Natural killer cell (primary cell): ENCODE results near the gene CHRNB2. TPM values are rescaled to one million over a fixed set of nuclear protein-coding genes. Genes with fewer than 3 reads are reported as not detected.

ENCODE experiments used
- ATAC-seq, 3 donors: fragments of 150-1000 bp in 2 of 3; fragments of 200-7000 bp in 1 of 3; cut with Tn5 transposase; 1 replicate in 1 of 3; 2 replicates in 2 of 3; pipeline ENCODE4 v1.10.0; 2021; ENCODE audit warnings: mild to moderate bottlenecking in 2 of 3, moderate library complexity in 2 of 3
- DNase-seq, 2 donors: peaks; one replicate each; pipeline versions ENCODE4 v3.0.0 to v3.0.0-alpha.2; 2013 to 2021; ENCODE audit warnings: mixed read lengths in 1 of 2
- H3K27ac ChIP-seq: one replicate; pipeline ENCODE4 v1.5.1; 2013; ENCODE audit warnings: mild to moderate bottlenecking, low read length
- H3K27me3 ChIP-seq: one replicate; pipeline ENCODE4 v1.6.1; 2013; ENCODE audit warnings: low read length; ENCODE audit not compliant: control insufficient read depth, insufficient read depth
- H3K36me3 ChIP-seq: one replicate; pipeline ENCODE4 v1.6.1; 2013; ENCODE audit warnings: low read length; ENCODE audit not compliant: control insufficient read depth, insufficient read depth
- H3K4me1 ChIP-seq: one replicate; pipeline ENCODE4 v1.6.1; 2013; ENCODE audit warnings: low read length; ENCODE audit not compliant: control insufficient read depth, insufficient read depth
- H3K4me3 ChIP-seq: one replicate; pipeline ENCODE4 v1.5.1; 2013; ENCODE audit warnings: low read length
- H3K9me3 ChIP-seq: one replicate; pipeline ENCODE4 v1.6.1; 2013; ENCODE audit warnings: low read length; ENCODE audit not compliant: control insufficient read depth, insufficient read depth
- H3K27ac Mint-ChIP-seq, 2 donors: one replicate each; pipeline ENCODE4 v1.8.0; 2022; ENCODE audit warnings: mild to moderate bottlenecking in 2 of 2, mixed read lengths in 2 of 2, moderate library complexity in 1 of 2
- H3K27me3 Mint-ChIP-seq, 2 donors: one replicate each; pipeline ENCODE4 v1.8.0; 2022; ENCODE audit warnings: low read depth in 2 of 2, mixed read lengths in 2 of 2
- H3K36me3 Mint-ChIP-seq: one replicate; pipeline ENCODE4 v1.8.0; 2022; ENCODE audit warnings: mixed read lengths
- H3K4me1 Mint-ChIP-seq, 2 donors: one replicate each; pipeline ENCODE4 v1.8.0; 2022; ENCODE audit warnings: mixed read lengths in 2 of 2
- H3K4me3 Mint-ChIP-seq: one replicate; pipeline ENCODE4 v1.8.0; 2022; ENCODE audit warnings: mild to moderate bottlenecking, moderate library complexity, mixed read lengths
- H3K9me3 Mint-ChIP-seq, 2 donors: one replicate each; pipeline ENCODE4 v1.8.0; 2022; ENCODE audit warnings: mixed read lengths in 2 of 2
- WGBS: methylation state at CpG from one replicate; pipeline ENCODE4 v1.1.7; 2013; ENCODE audit warnings: missing lambda C conversion rate; ENCODE audit not compliant: insufficient coverage; 5-methylcytosine and 5-hydroxymethylcytosine counted together
- intact Hi-C: fragments of 100-400 bp; cut with micrococcal nuclease; formaldehyde crosslinking; loops from one replicate; pipeline ENCODE4 v1.14.2; 2022
- total RNA-seq, 4 donors: library from RNA; stranded (reverse); fragments of 120-200 nt in 1 of 4; gene quantifications; one replicate each; pipeline versions ENCODE4 v1.2.3 to v1.2.4, GENCODE V29; 2013 to 2022
- TF ChIP-seq, protein P1 (sequence below): fragments of 200-600 bp; IDR thresholded peaks from one replicate; pipeline ENCODE4 v1.8.0; 2022; ENCODE audit warnings: antibody characterized with exemption

The CHRNB2 gene
- total RNA-seq, 3 donors from 2014 or later (not counting 1 experiment from before 2014, with no cell fraction given): not detected

DNA sequence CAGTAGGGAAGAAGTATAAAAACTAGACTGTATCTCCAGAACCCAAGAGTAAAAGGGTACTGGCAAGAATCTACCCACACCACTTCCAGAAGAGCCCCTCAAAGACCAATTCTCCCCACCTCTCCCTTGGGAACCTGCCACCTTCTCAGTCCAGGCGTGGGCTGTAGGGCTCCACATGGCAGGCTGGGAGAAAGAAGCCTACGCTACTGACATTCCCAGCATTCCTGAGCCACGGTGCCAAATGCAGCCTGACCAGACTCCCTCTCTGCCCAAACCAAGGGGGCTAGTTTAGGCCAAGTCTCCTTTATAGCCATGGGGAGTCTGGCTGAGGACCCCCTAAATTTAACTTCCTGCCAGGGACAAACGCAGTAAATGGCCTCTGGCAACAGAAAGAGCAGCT, 11.2 kb upstream of the CHRNB2 start:
- Histone ChIP-seq H3K27ac (no peak overlapping the region), H3K4me3 (no peak overlapping the region), H3K27me3 (no peaks in the 10 kb centered on the region), H3K36me3 (peaks cover 48% of the 10 kb centered on the region), H3K9me3 (no peaks in the 10 kb centered on the region), H3K4me1 (peaks cover 28% of the 10 kb centered on the region)
- Mint-ChIP-seq H3K36me3 (peaks cover 15% of the 10 kb centered on the region), H3K27ac (peak overlapping the region; percentile 83 to 97), H3K9me3 (no peaks in the 10 kb centered on the region), H3K27me3 (no peaks in the 10 kb centered on the region), H3K4me3 (peak overlapping the region; percentile 91), H3K4me1 (peaks cover 38 to 57% of the 10 kb centered on the region in 2 donors)
- ATAC-seq (no peak), DNase-seq (no peak)
- TF ChIP-seq, protein P1, sequence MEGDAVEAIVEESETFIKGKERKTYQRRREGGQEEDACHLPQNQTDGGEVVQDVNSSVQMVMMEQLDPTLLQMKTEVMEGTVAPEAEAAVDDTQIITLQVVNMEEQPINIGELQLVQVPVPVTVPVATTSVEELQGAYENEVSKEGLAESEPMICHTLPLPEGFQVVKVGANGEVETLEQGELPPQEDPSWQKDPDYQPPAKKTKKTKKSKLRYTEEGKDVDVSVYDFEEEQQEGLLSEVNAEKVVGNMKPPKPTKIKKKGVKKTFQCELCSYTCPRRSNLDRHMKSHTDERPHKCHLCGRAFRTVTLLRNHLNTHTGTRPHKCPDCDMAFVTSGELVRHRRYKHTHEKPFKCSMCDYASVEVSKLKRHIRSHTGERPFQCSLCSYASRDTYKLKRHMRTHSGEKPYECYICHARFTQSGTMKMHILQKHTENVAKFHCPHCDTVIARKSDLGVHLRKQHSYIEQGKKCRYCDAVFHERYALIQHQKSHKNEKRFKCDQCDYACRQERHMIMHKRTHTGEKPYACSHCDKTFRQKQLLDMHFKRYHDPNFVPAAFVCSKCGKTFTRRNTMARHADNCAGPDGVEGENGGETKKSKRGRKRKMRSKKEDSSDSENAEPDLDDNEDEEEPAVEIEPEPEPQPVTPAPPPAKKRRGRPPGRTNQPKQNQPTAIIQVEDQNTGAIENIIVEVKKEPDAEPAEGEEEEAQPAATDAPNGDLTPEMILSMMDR: no peak
- 67% methylated on average over 4 of the region's 4 CpGs for WGBS
- intact Hi-C loops: loop anchor here (5.0 kb wide), 4 partner anchors 71 to 1006 kb away; partner anchors contain the start of genes ASH1L, PMVK and ZBTB7B

DNA sequence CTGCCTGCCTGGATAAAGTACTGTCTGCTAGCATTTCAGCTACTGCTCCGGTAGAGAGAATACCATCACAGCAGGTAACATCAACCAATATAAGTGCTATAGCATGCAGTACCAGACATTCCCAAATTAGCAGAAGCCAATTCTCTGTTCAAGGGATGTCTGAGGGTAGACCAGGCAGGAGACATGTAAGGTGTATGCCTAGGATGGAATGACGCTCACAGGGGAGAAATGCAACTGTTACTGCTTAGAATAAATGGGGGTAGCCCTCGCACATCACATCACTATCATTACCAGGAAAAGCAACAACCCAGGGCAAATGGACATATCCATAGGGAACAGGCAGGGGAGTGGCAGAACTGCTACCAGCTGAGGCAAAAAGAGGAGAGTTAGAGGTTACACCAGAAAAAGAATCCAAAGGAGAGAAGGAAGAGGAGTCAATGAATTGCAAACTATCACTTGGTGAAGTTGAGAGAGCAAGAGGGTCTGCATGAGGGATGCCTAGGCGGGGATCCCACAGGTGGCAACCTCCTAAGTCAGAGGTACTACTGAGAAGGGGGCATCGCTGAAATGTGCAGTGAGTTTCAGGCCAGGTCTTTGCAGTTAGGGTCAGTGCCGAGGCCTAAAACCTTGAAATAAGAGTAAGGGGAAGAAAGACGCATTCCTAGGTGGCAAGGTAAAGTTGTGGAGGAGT, 10.2 kb upstream of the CHRNB2 start:
- Histone ChIP-seq H3K4me1 (peaks cover 28% of the 10 kb centered on the region), H3K4me3 (peak overlapping the region; percentile 78), H3K27ac (peak overlapping the region; percentile 33), H3K36me3 (peaks cover 39% of the 10 kb centered on the region), H3K27me3 (no peaks in the 10 kb centered on the region), H3K9me3 (no peaks in the 10 kb centered on the region)
- Mint-ChIP-seq H3K27ac (peak overlapping the region; percentile 83 to 97), H3K4me1 (peaks cover 38 to 57% of the 10 kb centered on the region in 2 donors), H3K9me3 (no peaks in the 10 kb centered on the region), H3K36me3 (peaks cover 15% of the 10 kb centered on the region), H3K27me3 (no peaks in the 10 kb centered on the region), H3K4me3 (peak overlapping the region; percentile 91)
- ATAC-seq (no peak), DNase-seq (peak in 1 of 2 donors; percentile 31)
- intact Hi-C loops: loop anchor here (5.0 kb wide), 4 partner anchors 70 to 1005 kb away; partner anchors contain the start of genes ASH1L, PMVK and ZBTB7B
- 23% methylated on average over 6 of the region's 7 CpGs for WGBS
- TF ChIP-seq, protein P1: no peak

DNA sequence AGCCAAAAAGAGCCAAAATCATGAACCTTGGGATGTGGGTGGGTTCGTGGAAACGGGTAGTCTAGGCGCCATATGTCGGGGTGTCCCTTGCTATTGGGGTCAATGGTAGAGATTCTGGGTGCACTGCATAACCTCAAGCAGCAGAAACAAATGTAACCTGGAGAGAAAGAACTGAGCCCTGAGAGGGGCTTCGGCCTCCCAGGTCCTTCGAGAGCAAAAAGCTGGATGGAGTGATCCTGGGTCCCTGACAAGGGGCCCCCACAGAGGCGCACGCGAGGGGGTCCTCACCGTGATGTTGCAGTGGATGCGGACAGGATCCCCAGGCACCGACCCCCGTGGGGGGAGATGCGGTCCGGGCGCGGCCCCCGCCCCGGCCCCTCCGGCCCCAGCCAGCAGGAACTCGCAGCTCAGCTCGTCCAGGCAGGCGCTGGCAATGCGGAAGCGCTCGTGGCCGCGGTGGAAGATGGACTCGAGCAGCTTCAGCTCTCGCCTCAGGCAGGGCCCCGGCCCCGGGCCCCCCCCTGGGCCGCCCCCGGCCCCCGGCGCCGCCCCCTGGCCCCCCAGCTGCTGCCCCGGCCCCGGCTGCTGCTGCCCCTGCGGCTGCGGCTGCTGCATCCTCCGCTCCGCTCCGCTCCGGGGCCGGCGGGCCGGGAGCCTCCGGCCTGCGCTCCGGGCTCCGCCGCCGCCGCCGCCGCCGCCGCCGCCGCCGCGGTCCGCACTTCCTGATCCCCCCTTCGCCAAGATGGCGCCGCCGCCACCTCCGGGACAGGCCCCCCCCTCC, 9.4 kb upstream of the CHRNB2 start, which contains the start of gene UBE2Q1:
Gene UBE2Q1 (minus strand): TSS at position 724 of the 781 bp plus-strand sequence. CDS start 109 bp downstream, at position 615.
- ATAC-seq (peak; percentile 1 to 9 (median 4)), DNase-seq (peak; percentile 49 to 57)
- H3K36me3 Mint-ChIP-seq: peaks cover 11% of the 10 kb centered on the region
- TF ChIP-seq, protein P1: no peak
- Histone ChIP-seq H3K36me3 (peaks cover 31% of the 10 kb centered on the region), H3K4me3 (peak within 1 kb of the TSS; percentile 78), H3K4me1 (peaks cover 28% of the 10 kb centered on the region), H3K27me3 (no peaks in the 10 kb centered on the region), H3K27ac (peak within 1 kb of the TSS; percentile 84), H3K9me3 (no peaks in the 10 kb centered on the region)
- peaks cover 38 to 55% of the 10 kb centered on the region in 2 donors for H3K4me1 Mint-ChIP-seq
- H3K9me3 Mint-ChIP-seq: no peaks in the 10 kb centered on the region
- peak within 1 kb of the TSS; percentile 92 for H3K4me3 Mint-ChIP-seq
- intact Hi-C loops: loop anchor here (2.0 to 5.0 kb wide), 6 partner anchors 69 to 1004 kb away; partner anchors contain the start of genes ASH1L, PMVK and ZBTB7B
- under 1% methylated on average over 69 of the region's 69 CpGs for WGBS
- H3K27me3 Mint-ChIP-seq: no peaks in the 10 kb centered on the region
- H3K27ac Mint-ChIP-seq: peak within 1 kb of the TSS; percentile 83 to 97
